Stimulated activated CD4-positive, alpha-beta T cell treated with anti-CD3 and anti-CD28 coated beads, Interleukin-4, amount 100 ng/mL, for 1 hour (primary cell): Measurements from ENCODE around the gene CST3.
"Not testable (repeated sequence)": the region's sequence is repeated elsewhere in the genome, so short reads cannot be mapped to it uniquely, and the experiment has no call there.

Source experiments
- DNase-seq: peaks from one replicate; pipeline ENCODE4 v3.0.0-alpha.2; 2020

Gene CST3, protein sequence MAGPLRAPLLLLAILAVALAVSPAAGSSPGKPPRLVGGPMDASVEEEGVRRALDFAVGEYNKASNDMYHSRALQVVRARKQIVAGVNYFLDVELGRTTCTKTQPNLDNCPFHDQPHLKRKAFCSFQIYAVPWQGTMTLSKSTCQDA

DNA sequence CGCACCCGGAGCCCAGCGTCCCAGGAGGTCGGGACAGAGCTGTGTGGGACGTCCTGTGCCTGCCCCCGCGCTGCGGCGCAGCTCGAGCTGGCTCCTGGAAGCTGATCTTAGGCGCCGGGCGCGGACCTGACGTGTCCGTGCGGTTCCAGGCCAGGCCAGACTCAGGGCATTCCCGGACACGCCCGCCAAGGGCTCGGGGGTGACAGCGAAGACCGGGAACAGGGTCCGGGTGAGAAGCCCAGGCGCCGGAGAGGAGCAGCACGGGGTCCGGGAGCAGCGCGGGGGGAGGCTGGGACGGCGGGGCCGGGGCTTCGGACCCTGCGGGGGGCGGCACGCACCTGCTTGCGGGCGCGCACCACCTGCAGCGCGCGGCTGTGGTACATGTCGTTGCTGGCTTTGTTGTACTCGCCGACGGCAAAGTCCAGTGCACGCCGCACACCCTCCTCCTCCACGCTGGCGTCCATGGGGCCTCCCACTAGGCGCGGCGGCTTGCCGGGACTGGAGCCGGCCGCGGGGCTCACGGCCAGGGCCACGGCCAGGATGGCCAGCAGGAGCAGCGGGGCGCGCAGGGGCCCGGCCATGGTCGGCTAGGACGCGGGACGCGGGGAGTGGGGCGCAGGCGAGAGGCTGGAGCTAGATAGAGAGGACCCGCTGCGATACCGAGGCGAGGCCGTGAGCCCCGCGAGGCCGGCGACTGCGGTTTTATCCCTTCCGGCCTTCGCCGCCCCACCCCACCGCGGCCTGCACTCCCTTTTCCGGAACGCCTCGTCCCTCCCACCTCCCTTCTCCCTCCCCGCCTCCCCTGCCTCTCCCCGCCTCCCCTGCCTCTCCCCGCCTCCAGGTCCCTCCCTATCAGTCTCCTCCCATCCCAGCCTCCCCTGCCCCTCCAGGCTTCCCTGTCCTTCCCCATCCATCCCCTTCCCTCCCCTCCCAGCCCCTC lies at the start of gene CST3:
Gene CST3, minus strand, starts transcription at position 674 of the 940 bp plus-strand sequence. Its CDS starts 93 bp downstream, at position 581.
- DNase-seq = no peak

DNA sequence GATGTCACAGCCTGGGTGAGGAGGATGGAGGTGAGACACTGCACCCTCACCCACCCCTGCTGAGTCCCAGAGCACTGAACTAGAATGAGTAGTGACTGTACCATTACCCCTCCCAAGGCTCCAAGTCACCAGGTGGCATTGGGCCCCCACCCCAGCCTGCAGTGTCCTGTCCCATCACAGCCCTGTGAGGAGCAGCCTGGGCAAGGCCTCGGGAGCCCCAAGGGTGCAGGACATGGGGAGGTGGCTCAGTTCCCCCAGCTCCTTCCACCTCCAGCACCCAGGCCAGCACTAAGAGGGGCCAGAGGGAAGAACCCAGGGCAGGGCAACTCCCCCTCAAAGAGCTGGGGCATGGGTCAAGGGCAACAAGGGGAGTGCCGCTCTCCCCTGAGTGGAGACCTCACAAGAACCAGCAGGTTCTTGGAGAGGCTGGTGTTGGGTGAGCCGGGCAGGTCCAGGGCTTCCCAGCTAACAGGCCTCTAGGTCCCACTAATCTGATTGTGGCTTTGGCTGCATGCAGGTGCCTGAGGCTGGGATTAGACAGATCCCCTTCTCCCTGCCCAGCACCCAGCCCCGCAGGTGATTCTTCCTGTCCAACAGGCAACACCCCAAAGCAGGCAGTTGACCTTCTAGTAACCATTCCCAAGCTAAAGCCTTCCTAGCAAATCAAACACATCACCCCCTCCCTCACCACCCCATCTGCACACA lies 48.4 kb upstream of the CST3 start:
- no peak for DNase-seq

DNA sequence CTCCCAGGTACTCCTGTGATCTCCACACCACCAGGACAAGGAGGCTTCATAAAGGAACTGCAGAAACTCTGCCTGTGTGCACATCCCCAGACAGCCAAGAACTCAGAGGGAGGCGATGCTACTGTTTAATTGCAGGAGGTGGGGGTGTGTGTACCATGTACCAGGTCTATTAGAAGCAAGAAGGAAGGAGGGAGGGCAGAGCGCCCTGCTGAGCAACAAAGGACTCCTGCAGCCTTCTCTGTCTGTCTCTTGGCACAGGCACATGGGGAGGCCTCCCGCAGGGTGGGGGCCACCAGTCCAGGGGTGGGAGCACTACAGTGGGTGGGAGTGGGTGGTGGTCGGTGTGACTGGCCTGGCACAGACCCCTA lies 47.8 kb upstream of the CST3 start:
- not testable (repeated sequence) for DNase-seq

DNA sequence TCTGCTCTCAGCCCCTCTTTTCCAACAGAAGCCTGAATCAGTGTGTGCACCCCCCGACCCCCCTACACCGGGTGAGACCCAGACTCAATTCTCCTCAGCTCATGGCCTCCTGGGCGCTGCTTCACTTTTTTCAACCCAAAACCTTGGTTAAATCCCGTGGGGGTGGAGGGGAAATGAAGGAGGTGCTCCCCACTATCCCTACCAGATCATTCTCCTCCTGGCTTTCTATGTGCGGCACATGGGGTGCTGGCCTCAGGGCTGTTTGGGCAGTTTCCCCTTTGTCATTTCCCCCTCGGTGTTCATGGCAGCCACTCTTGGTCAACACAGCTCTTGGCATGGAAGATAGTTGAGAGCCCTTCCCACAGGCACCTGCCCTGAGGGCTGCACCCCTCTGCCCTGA lies 46.5 kb upstream of the CST3 start:
- no peak for DNase-seq

DNA sequence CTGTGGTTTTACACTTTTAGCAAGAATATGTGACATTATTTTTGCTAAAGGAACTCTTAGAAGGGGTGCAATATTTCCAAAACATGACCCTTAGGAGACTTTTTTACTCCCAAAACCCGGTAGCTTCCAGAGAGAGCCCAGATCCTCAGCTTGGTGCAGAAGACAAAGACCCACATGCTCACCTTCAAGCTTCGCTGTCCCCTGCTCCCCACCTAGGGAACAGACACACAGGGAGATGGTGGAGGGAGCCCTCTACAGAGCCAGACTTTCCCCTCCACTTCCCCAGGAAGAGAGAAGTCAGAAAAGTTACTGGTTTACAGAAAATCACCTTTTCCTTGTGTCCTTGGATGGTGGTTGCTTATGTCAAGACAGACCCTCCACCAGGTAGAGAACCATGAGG lies 46.1 kb upstream of the CST3 start:
- no peak for DNase-seq

DNA sequence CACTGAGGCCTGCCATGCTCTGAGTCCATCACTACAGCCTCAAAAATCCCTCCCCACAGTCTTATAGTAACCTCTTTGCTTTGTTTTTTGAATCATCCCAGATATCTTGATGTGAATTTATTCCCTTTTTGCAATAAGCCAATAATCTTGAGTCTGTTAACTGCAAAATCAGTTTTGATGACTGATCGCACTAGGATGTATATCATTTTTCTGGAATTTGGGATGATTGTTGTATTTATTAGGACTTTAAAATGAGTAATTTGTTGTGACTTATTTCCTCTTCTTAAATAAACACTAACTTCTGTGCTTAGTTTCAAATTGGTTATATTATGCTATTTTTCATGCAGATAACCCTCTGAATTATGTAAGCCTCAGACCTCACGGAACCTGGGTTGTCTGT lies 45.5 kb upstream of the CST3 start:
- DNase-seq = no peak

DNA sequence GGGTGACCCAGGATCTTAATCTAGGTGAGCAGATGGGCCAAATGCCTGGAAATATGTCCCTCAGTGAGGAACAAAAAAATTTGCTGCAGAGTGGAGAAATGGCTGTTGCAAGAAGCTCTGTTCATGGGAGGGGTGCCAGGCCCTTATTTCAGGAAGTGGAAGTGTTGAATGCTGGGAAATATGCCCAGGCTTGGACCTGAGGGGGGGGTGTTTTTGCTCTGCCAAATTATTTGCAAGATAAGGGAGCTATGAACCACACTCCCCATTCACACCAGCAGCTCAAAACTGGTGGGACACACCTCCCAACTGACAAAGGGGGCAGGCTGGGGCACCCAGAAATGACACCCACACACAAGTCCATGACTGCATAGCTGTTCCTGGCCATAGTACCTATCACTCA lies 42.4 kb upstream of the CST3 start:
- DNase-seq = no peak

- no peak for DNase-seq
Observed at GRCh38 chr20:23679133-23680092, 41.7 kb upstream of the CST3 start.

- DNase-seq = no peak
Observed at GRCh38 chr20:23673209-23673608, 35.5 kb upstream of the CST3 start.

DNA sequence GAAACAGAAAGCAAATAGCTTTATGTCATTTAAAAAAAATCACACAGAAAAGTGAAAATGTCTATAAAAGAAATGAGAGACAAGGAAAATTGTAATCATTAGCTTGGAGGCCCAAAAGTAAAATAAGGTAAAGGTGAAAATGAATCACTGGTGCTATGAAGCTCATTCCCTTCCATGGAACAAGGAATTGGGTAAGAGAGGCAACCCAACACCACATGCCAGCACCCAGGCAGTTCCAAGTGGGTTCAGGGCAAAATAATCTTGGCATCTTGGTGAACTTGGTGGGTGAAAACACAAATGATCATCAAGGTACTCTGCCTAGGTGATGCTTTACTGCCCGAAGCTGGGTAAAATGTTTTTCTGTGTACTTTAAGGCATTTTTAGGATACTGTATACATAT lies 34.4 kb upstream of the CST3 start:
- DNase-seq = no peak

- DNase-seq = no peak
Observed at GRCh38 chr20:23671479-23671878, 33.7 kb upstream of the CST3 start.

DNA sequence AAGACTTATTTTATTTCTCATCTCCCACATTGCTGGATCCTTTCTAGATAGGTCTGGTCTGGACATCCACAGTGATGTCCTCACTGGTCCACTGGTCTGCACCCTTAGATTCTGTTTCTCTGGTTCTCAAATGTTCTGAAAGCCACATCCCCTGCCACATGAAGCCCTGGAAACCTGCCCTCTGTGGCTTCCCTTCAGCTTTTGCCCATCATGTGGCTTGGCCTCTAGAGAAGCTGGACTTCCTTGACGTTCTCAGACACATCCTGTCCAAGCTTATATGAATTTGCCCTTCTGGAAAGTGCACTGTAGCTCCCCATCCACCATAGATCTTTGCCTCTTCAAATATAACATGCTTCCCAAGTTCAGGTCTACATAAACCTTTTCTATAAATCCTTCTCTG lies 32.6 kb upstream of the CST3 start:
- DNase-seq = no peak

DNA sequence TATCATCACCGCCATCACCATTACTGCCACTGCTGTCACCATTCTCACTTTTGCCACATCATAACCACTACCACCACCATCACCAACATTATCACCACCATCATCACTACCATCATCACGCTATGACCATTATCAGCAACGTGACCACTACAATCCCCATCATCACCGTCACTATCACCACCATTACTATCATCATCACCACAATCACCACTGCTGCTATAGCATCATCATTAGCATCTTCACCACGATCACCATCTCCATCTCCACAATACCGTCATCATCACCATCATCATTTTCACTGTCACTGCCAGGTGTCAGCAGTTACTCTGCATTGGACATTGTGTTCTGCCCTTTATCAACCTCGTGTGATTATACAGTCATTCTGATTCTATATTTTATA lies 32.1 kb upstream of the CST3 start:
- no peak for DNase-seq

DNA sequence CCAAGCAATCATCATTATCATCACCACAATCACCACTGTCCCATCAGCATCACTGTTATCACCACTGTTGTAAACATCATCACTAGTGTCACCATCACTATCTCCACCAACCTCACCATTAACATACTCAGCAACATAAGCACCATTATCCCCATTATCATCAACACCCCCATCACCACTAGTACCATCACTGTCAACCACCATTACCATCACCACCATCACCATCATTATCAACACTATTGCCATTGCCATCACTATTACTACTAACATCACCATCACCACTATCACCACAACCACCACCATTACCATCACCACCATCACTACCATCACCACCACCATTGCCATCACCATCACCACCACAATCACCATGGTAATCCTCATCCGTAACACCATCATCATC lies 31.6 kb upstream of the CST3 start:
- DNase-seq = no peak

DNA sequence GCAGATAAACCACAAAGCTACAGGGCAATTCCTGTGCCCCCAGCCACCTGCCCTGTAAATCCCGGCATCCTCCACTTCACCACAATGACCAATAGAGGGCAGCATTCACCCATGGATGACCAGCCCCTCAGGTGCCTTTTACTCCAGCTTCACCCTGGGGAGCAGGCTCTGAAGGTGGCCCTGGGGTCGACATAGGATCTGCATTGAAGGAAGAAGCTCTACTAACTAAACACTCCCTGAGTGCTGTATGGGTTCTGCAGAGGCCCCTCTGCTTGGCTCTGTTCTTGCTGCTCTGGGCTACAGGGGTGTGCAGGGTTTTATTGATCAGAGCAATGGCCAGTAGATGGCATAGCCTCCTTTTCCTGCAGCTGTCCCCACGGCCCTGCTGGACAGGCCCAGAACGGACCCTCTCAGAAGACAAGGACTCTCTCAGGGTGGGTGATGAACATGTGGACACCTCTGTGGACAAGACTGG lies 30.8 kb upstream of the CST3 start:
- DNase-seq = peak; percentile 15

DNA sequence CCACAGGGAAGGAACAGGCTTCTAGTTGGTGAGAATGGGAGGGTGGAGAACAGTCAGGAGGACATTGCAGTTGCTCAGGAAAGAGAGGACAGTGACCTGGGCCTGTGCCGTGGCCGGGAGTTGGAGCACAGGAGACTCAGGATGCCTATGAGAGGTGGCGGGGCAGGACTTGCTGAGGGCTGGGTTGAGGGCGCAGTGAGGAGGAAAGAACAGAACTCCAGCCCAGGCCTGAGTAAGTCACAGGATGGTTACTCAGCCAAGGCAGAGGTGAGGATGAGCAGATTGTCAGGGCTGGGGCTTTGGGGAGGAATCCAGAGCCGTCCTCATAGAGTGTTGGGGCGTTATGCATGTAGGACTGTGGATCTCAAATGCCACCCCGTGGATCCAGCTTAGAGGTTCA lies 29.9 kb upstream of the CST3 start:
- DNase-seq = no peak

DNA sequence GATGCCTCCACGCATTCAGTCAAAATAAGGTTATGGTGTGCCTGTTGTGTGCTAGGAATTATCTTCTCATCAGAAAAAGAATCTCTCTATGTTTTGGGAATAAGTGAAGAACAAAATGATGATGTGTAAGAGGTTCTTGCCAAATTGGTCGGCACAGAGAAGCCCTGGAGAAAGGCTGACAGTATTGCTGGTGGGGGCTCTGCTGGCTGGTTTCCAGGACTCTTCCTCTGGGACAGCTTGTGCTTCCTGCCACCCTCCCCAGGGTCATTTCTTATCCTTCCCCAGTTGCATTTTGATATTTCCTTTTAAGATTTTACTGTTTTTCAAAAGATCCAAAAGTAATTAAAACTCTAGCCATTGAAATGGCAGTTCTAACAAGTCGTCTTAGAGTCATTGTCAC lies 28.9 kb upstream of the CST3 start:
- no peak for DNase-seq

- no peak for DNase-seq
Observed at GRCh38 chr20:23666189-23666588, 28.4 kb upstream of the CST3 start.

- DNase-seq = no peak
Observed at GRCh38 chr20:23664954-23665353, 27.2 kb upstream of the CST3 start.

GRCh38 chr20:23664046-23664445 lies 26.3 kb upstream of the CST3 start:
- DNase-seq = not testable (repeated sequence)

DNA sequence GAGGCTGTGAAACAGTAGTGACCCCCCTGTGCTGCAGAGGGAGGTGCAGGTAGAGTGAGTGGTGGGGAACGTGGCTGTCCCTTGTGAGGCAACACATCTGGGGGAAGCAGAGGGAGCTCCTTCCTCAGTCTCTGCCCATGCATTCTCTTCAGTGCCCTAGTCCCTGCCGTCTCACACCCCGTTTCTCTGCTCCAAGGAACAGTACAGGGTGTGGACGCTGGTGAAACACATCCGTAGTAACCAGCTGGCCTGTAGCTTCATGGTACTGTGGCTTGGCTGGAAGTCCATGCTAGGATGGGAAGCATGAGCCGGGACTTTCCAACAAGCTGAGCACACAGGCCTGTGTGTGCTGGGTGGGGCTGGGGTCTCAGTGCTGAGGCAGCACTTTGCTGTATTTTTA lies 25.4 kb upstream of the CST3 start:
- DNase-seq = no peak

GRCh38 chr20:23662276-23662870 lies 24.6 kb upstream of the CST3 start:
- DNase-seq = no peak
